ENCODE results near the gene CHPF2. TPM values are rescaled to one million over a fixed set of nuclear protein-coding genes. Genes with fewer than 3 reads are reported as not detected.

Gene CHPF2
- total RNA-seq, 6 experiments from 2014 or later: 11.9 to 20.7 (median 17.7) TPM

DNA sequence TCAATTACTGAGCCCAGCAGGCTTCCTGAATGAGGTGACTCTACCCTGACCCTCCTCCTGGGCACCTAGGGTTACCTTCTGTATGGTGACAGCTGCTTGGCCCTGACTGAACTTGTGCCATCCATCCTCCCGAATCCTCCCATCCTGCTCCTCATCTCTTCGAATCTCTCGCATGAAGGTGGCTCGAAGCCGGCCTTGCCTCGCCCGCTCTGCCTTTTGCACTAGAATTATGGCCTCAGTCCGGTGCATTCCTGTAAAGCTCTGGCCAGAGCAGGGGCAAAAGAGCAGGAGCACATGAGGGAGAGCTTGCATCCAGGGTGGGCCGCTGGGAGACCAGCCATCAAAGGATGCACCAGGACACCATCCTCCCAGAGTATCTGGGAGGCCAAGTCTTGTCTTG lies 29.4 kb upstream of the CHPF2 start:
- Histone ChIP-seq H3K27me3 (no peaks in the 10 kb centered on the region), H3K36me3 (no peaks in the 10 kb centered on the region), H3K4me3 (no peak overlapping the region), H3K9me3 (no peaks in the 10 kb centered on the region), H3K27ac (no peak overlapping the region), H3K4me1 (no peaks in the 10 kb centered on the region)
- WGBS (ENCODE audit: insufficient coverage, low coverage, low lambda C conversion rate, missing lambda C conversion rate): 80% methylated on average over 8 of the region's 9 CpGs
- TF ChIP-seq, protein P1, sequence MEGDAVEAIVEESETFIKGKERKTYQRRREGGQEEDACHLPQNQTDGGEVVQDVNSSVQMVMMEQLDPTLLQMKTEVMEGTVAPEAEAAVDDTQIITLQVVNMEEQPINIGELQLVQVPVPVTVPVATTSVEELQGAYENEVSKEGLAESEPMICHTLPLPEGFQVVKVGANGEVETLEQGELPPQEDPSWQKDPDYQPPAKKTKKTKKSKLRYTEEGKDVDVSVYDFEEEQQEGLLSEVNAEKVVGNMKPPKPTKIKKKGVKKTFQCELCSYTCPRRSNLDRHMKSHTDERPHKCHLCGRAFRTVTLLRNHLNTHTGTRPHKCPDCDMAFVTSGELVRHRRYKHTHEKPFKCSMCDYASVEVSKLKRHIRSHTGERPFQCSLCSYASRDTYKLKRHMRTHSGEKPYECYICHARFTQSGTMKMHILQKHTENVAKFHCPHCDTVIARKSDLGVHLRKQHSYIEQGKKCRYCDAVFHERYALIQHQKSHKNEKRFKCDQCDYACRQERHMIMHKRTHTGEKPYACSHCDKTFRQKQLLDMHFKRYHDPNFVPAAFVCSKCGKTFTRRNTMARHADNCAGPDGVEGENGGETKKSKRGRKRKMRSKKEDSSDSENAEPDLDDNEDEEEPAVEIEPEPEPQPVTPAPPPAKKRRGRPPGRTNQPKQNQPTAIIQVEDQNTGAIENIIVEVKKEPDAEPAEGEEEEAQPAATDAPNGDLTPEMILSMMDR (IDR thresholded peaks at IDR 0.05): no peak
- no peak for TF ChIP-seq POLR2A (IDR thresholded peaks at IDR 0.05)
- intact Hi-C loops (cut with DNase I): no loop called here
- DNase-seq (no peak), ATAC-seq (no peak)

- intact Hi-C loops (cut with DNase I): no loop called here
- no peak overlapping the region for H3K27ac ChIP-seq
- H3K27me3 ChIP-seq: no peaks in the 10 kb centered on the region
- H3K4me1 ChIP-seq: no peaks in the 10 kb centered on the region
- ATAC-seq (no peak), DNase-seq (no peak)
- TF ChIP-seq POLR2A (IDR thresholded peaks at IDR 0.05): no peak
- TF ChIP-seq, protein P1 (IDR thresholded peaks at IDR 0.05): peak in 2 of 4 donors; percentile 4 to 5
- no peak overlapping the region for H3K4me3 ChIP-seq
- no peaks in the 10 kb centered on the region for H3K9me3 ChIP-seq
- 71% methylated on average over 22 of the region's 48 CpGs for WGBS (ENCODE audit: insufficient coverage, low coverage, low lambda C conversion rate, missing lambda C conversion rate)
- no peaks in the 10 kb centered on the region for H3K36me3 ChIP-seq
Observed at GRCh38 chr7:151204383-151205032, 27.8 kb upstream of the CHPF2 start.

GRCh38 chr7:151205730-151206129 lies 26.6 kb upstream of the CHPF2 start:
- WGBS (ENCODE audit: insufficient coverage, low coverage, low lambda C conversion rate, missing lambda C conversion rate): 44% methylated on average over 6 of the region's 6 CpGs
- Histone ChIP-seq H3K27me3 (no peaks in the 10 kb centered on the region), H3K36me3 (no peaks in the 10 kb centered on the region), H3K27ac (no peak overlapping the region), H3K4me3 (no peak overlapping the region), H3K9me3 (no peaks in the 10 kb centered on the region), H3K4me1 (no peaks in the 10 kb centered on the region)
- intact Hi-C loops (cut with DNase I): no loop called here
- DNase-seq (no peak), ATAC-seq (no peak)
- no peak for TF ChIP-seq POLR2A (IDR thresholded peaks at IDR 0.05)
- TF ChIP-seq, protein P1 (IDR thresholded peaks at IDR 0.05): no peak

- intact Hi-C loops (cut with DNase I): no loop called here
- DNase-seq (no peak), ATAC-seq (no peak)
- no peaks in the 10 kb centered on the region for H3K27me3 ChIP-seq
- no peaks in the 10 kb centered on the region for H3K9me3 ChIP-seq
- 34% methylated on average over 7 of the region's 9 CpGs for whole genome bisulfite sequencing (ENCODE audit: insufficient coverage, low coverage, low lambda C conversion rate, missing lambda C conversion rate)
- no peak overlapping the region for H3K27ac ChIP-seq
- no peaks in the 10 kb centered on the region for H3K4me1 ChIP-seq
- no peak for TF ChIP-seq POLR2A (IDR thresholded peaks at IDR 0.05)
- TF ChIP-seq, protein P1 (IDR thresholded peaks at IDR 0.05): no peak
- H3K4me3 ChIP-seq: no peak overlapping the region
- H3K36me3 ChIP-seq: no peaks in the 10 kb centered on the region
Observed at GRCh38 chr7:151206914-151207313, 25.4 kb upstream of the CHPF2 start.
